Brain microvascular endothelial cell (primary cell): ENCODE measurements around the gene ZNF330.
A peak's percentile ranks its signal among the peaks of the same experiment; 100 is the strongest.

Experiments used
- DNase-seq: peaks from one replicate; pipeline ENCODE4 v3.0.0-alpha.2; 2020
- H3K27ac ChIP-seq: fragments of 250-450 bp; sonication (Bioruptor Pico); 2 replicates; pipeline ENCODE4 v1.5.1; 2020; ENCODE audit warnings: mild to moderate bottlenecking, moderate library complexity
- H3K27me3 ChIP-seq: fragments of 250-450 bp; sonication (Bioruptor Pico); replicated peaks from 2 replicates; pipeline ENCODE4 v1.5.1; 2020; ENCODE audit warnings: mild to moderate bottlenecking
- H3K36me3 ChIP-seq: fragments of 250-450 bp; sonication (Bioruptor Pico); replicated peaks from 2 replicates; pipeline ENCODE4 v1.5.1; 2020; ENCODE audit warnings: mild to moderate bottlenecking
- H3K4me3 ChIP-seq: 2 replicates; pipeline ENCODE4 v1.5.1; 2011; ENCODE audit warnings: low read depth, mild to moderate bottlenecking, control low read depth, low read length, moderate library complexity
- in situ Hi-C: cut with HindIII; loops from 2 replicates; pipeline ENCODE4 v1.10.0; 2017; ENCODE audit warnings: low sequenced_read_pairs, low pct_ligation_motif_present
- TF ChIP-seq, protein P1 (sequence below): IDR thresholded peaks from 2 replicates; pipeline ENCODE4 v1.5.1; 2011; ENCODE audit warnings: low read depth, mild to moderate bottlenecking, moderate library complexity, low read length, control low read depth, inconsistent platforms; ENCODE audit errors: missing control alignments

The ZNF330 gene

DNA sequence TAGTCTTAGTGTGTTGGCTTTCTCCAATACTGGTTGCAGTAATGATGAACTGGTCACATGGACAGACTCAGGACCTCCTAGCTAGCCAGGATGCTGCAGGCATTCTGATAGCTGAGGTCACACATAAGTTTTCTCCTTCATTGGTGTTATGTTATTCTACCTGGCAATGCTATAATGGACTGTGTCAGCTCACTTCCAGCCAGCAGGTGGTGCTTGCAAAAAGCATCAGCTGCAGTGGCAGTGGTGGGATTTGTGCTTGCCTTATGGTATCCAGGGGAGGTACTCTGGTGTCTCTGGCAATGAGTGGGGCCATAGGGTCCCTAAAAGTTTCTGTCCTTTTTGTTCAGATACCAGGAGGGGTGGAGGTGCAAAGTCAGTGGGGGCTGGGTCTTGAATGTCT lies 33.6 kb downstream of the ZNF330 start:
- Histone ChIP-seq H3K36me3 (no peaks in the 10 kb centered on the region), H3K27ac (no peak overlapping the region), H3K27me3 (no peaks in the 10 kb centered on the region), H3K4me3 (no peak overlapping the region)
- TF ChIP-seq, protein P1, sequence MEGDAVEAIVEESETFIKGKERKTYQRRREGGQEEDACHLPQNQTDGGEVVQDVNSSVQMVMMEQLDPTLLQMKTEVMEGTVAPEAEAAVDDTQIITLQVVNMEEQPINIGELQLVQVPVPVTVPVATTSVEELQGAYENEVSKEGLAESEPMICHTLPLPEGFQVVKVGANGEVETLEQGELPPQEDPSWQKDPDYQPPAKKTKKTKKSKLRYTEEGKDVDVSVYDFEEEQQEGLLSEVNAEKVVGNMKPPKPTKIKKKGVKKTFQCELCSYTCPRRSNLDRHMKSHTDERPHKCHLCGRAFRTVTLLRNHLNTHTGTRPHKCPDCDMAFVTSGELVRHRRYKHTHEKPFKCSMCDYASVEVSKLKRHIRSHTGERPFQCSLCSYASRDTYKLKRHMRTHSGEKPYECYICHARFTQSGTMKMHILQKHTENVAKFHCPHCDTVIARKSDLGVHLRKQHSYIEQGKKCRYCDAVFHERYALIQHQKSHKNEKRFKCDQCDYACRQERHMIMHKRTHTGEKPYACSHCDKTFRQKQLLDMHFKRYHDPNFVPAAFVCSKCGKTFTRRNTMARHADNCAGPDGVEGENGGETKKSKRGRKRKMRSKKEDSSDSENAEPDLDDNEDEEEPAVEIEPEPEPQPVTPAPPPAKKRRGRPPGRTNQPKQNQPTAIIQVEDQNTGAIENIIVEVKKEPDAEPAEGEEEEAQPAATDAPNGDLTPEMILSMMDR, result peak; percentile 23
- in situ Hi-C loops, result no loop called here
- no peak for DNase-seq

DNA sequence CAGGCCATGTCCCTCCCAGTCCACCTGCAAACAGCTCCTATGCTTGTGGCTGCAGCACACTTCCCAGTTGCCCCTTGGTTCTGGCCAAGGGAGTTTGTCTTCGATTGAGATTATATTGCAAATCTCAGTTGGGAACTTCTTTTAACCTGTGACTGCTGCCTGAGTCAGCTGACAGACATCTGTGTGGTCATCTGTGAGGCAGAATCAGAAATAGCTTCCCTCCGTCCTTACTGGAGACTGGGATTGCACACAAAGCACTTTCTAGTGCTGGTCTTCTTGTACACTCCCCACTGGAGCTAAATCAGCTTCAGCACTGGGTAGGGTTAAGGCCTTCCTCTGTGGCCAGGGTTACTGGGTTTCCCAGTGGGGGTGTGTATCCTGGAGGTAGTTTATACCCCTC lies 34.3 kb downstream of the ZNF330 start:
- Histone ChIP-seq H3K27ac (no peak overlapping the region), H3K4me3 (no peak overlapping the region), H3K36me3 (no peaks in the 10 kb centered on the region), H3K27me3 (no peaks in the 10 kb centered on the region)
- DNase-seq, result peak; percentile 20
- in situ Hi-C loops, result no loop called here
- TF ChIP-seq, protein P1, result no peak

DNA sequence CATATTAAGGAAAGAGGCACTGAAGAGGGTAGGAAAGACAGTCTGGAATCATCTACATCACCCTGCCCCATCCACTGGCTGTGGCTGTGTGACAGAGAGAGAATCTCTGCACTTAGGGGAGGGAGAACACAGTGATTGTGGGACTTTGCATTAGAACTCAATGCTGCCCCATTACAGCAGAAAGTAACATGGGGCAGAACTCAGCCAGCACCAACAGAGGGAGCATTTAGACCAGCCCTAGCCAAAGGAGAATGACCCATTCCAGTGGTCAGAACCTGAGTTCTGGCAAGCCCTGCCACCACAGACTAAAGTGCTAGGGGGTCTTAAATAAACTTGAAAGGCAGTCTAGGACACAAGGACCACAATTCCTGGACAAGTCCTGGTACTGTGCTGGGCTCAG lies 37.9 kb downstream of the ZNF330 start:
- no peaks in the 10 kb centered on the region for H3K36me3 ChIP-seq
- no peak overlapping the region for H3K27ac ChIP-seq
- no peak overlapping the region for H3K4me3 ChIP-seq
- no peaks in the 10 kb centered on the region for H3K27me3 ChIP-seq
- TF ChIP-seq, protein P1, result peak; percentile 10
- in situ Hi-C loops, result no loop called here
- DNase-seq, result no peak

DNA sequence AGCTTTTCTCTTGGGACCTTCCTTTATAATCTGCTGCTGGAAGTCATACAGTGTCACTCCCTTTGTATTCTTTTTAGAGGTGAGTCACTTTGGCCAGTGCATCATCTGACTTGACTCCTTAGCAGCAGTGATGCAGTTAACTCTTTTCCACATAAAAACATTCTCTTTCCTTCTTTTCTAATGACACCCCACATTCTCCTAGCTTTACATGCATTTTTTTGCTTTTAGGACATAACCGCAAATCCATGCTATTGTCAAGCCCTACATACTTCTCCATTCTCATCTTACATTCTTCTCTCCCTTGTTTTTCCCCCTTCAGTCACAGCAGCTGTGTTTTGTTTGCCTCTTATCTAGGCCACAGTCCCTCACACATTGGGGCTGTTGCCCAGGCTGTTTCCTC lies 55.1 kb downstream of the ZNF330 start:
- in situ Hi-C loops, result no loop called here
- TF ChIP-seq, protein P1, result no peak
- Histone ChIP-seq H3K4me3 (no peak overlapping the region), H3K36me3 (no peaks in the 10 kb centered on the region), H3K27ac (peak overlapping the region; percentile 53), H3K27me3 (no peaks in the 10 kb centered on the region)
- peak; percentile 80 for DNase-seq

DNA sequence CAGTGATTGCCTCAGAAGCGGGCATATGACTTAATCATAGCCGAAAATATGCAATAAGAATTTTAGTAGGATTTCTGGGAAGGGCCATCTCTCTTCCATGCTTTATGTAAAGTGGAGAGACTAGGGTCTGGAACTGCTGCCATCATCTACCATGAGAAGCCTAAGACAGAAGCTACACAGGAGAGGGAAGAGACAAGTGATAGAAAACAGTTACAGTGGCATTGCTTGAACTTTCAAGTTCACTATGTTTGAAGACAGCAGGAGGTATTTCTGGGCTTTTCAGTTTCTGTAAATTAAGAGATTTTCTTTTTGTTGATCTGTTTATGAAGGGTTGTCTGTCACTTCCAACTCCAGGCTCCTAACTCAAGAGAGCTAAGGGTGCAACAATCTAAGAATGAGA lies 62.5 kb downstream of the ZNF330 start:
- Histone ChIP-seq H3K27ac (no peak overlapping the region), H3K4me3 (no peak overlapping the region), H3K27me3 (no peaks in the 10 kb centered on the region), H3K36me3 (no peaks in the 10 kb centered on the region)
- TF ChIP-seq, protein P1, result no peak
- in situ Hi-C loops, result no loop called here
- no peak for DNase-seq

DNA sequence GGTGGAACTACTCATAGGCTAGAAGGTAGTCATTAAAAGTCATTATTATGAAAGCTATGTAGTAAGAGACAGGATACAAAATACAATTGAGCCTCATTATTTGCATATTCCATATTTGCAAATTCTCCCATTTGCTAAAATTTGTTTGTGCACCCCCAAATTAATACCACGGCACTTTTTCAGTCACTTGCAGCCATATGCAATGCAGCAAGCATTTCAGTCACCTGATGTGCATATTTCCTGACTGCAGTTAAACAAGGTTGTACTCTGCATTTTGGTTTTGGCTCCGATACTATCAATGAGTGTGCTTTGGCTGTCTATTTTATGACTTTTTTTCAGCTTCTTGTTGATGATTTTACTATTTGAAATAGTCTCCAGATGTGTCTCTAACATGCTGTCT lies 62.9 kb downstream of the ZNF330 start:
- TF ChIP-seq, protein P1, result no peak
- in situ Hi-C loops, result no loop called here
- Histone ChIP-seq H3K27me3 (no peaks in the 10 kb centered on the region), H3K4me3 (no peak overlapping the region), H3K36me3 (no peaks in the 10 kb centered on the region), H3K27ac (no peak overlapping the region)
- no peak for DNase-seq
